GM12801 (cell line): Measurements from ENCODE around the gene LFNG.

Experiments used
- CTCF ChIP-seq: IDR thresholded peaks from one replicate; pipeline ENCODE4 v1.5.1; 2011; ENCODE audit warnings: control low read depth; ENCODE audit not compliant: insufficient read length; ENCODE audit errors: extremely low read depth

Gene LFNG

GRCh38 chr7:2575046-2575732 lies 55.6 kb downstream of the LFNG start:
- TF ChIP-seq CTCF, result no peak

GRCh38 chr7:2575733-2576340 lies 56.3 kb downstream of the LFNG start:
- TF ChIP-seq CTCF, result no peak

GRCh38 chr7:2576742-2577491 lies 57.3 kb downstream of the LFNG start:
- no peak for TF ChIP-seq CTCF
